ENCODE measurements around the gene INPP5F. TPM values are rescaled to one million over a fixed set of nuclear protein-coding genes. Genes with fewer than 3 reads are reported as not detected.

INPP5F gene
- total and polyA plus RNA-seq, 2 experiments from 2014 or later: 41.4 to 86.0 TPM

GRCh38 chr10:119740096-119740495, 14.2 kb downstream of the INPP5F start:
- no peaks in the 10 kb centered on the region for H3K27me3 ChIP-seq (ENCODE audit: insufficient read depth)
- H4K20me1 ChIP-seq (replicated peaks; ENCODE audit: insufficient read depth): no peaks in the 10 kb centered on the region
- no peaks in the 10 kb centered on the region for H3K9me3 Mint-ChIP-seq
- H3K4me2 ChIP-seq: no peak overlapping the region
- TF ChIP-seq JUNB (IDR thresholded peaks at IDR 0.05; ENCODE audit: unreplicated experiment): no peak
- no peak for TF ChIP-seq CREB1 (CRISPR knock-in tag; IDR thresholded peaks at IDR 0.05; ENCODE audit: low read depth)
- TF ChIP-seq EZH2 (IDR thresholded peaks at IDR 0.05; ENCODE audit: low read depth, unreplicated experiment): no peak
- no peak for TF ChIP-seq NANOG (IDR thresholded peaks at IDR 0.05; ENCODE audit: borderline replicate concordance)
- TF ChIP-seq ETS1 (IDR thresholded peaks at IDR 0.05): no peak
- no peak for TF ChIP-seq STAT1 (IDR thresholded peaks at IDR 0.05; ENCODE audit: unreplicated experiment)
- no peak for TF ChIP-seq POLR2AphosphoS5 (IDR thresholded peaks at IDR 0.05; ENCODE audit: low read depth)
- no peak for TF ChIP-seq ZNF114 (CRISPR knock-in tag; IDR thresholded peaks at IDR 0.05)
- no peak for TF ChIP-seq ZNF462 (CRISPR knock-in tag; IDR thresholded peaks at IDR 0.05)
- TF ChIP-seq REST (IDR thresholded peaks at IDR 0.05; ENCODE audit: unreplicated experiment): no peak
- TF ChIP-seq EZH2phosphoT487 (IDR thresholded peaks at IDR 0.05; ENCODE audit: unreplicated experiment): no peak
- TF ChIP-seq CTCF (conservative IDR thresholded peaks at IDR 0.05; ENCODE audit: low read depth in 2 of 2): no peak
- no peak for TF ChIP-seq ZNF331 (CRISPR knock-in tag; IDR thresholded peaks at IDR 0.05; ENCODE audit: low read depth)
- no peaks in the 10 kb centered on the region for H3K9me2 ChIP-seq (ENCODE audit: insufficient read depth)
- no peaks in the 10 kb centered on the region for H3K36me3 ChIP-seq (ENCODE audit: insufficient read depth)
- H3K4me3 Mint-ChIP-seq: no peak overlapping the region
- no peaks in the 10 kb centered on the region for H3K36me3 Mint-ChIP-seq (ENCODE audit: low read depth)
- H3K4me1 ChIP-seq (ENCODE audit: insufficient read depth): peaks cover 19% of the 10 kb centered on the region
- peak overlapping the region; percentile 29; the same call in 1 of the 2 replicates for H3K27ac Mint-ChIP-seq
- H3K27ac ChIP-seq (ENCODE audit: low read depth): no peak overlapping the region
- H3K27me3 Mint-ChIP-seq (ENCODE audit: insufficient read depth, low read depth, poor library complexity): peaks cover 3% of the 10 kb centered on the region
- peaks cover 33% of the 10 kb centered on the region for H3K4me1 Mint-ChIP-seq
- H3K79me2 ChIP-seq (replicated peaks; ENCODE audit: insufficient read depth): peaks cover 55% of the 10 kb centered on the region
- H3F3A ChIP-seq (replicated peaks; ENCODE audit: low read depth): no peaks in the 10 kb centered on the region
- ATAC-seq (no peak), DNase-seq (ENCODE audit: low spot score) (no peak)
- no peak overlapping the region for H3K4me3 ChIP-seq
- H2AFZ ChIP-seq: no peak overlapping the region
